NCI-H2196 treated with DMSO at 0.1 percent for 48 hours (cell line): ENCODE data around the gene MBD6.
"Not testable (repeated sequence)": the region's sequence is repeated elsewhere in the genome, so short reads cannot be mapped to it uniquely, and the experiment has no call there.

Experiments
- DNase-seq: peaks from one replicate; lab custom pipeline; 2025; ENCODE audit not compliant: unreplicated experiment; lab: John Stamatoyannopoulos, UW

Gene MBD6

GRCh38 chr12:57547288-57548012 lies 24.8 kb downstream of the MBD6 start:
- DNase-seq, result no peak

DNA sequence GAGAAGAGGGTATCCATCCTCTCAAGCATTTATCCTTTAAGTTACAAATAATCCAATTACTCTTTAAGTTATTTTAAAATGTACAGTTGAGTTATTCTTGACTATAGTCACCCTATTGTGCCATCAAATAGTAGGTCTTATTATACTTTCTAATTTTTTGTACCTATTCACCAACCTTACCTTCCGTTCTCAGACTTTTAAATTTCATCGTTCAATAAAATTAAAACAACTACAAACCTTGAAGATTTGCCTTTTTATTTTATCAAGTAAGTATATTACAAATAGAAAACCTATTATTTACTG lies 25.3 kb downstream of the MBD6 start:
- no peak for DNase-seq

- DNase-seq, result no peak
Observed at GRCh38 chr12:57548488-57548887, 25.9 kb downstream of the MBD6 start.

DNA sequence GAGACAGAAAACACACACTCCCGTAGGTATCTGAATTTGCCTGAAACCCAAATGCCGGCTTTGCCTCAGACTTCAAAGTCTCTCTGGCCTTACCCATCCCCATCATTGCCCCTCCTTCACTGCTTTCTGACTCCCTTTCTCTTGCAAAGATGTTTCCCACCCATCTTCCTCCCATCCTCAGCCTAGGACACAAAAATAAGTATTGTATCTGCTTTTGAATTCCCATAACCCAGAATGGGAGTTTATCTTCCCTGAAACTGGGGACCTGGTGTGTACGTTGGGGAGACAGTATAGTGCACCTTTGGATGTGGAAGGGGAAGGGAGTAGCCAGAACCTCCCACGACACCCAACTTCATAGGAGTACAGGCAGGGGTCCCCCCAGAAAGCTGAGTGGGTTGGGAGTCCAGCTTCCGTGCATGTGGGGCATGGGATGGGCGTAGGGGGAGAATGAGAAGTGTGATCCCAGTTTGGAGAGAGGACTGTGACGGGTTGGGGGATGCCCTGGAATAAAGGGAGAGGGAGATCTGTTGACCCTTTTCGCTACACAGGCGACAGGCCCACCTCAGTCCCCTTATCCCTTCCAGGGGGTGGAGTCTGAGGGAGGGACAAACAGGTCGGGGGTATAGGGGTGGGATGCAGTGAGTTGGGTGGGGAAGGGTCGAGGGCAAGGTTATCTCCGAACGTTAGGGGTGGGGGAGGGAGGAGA lies 26.7 kb downstream of the MBD6 start:
- no peak for DNase-seq

DNA sequence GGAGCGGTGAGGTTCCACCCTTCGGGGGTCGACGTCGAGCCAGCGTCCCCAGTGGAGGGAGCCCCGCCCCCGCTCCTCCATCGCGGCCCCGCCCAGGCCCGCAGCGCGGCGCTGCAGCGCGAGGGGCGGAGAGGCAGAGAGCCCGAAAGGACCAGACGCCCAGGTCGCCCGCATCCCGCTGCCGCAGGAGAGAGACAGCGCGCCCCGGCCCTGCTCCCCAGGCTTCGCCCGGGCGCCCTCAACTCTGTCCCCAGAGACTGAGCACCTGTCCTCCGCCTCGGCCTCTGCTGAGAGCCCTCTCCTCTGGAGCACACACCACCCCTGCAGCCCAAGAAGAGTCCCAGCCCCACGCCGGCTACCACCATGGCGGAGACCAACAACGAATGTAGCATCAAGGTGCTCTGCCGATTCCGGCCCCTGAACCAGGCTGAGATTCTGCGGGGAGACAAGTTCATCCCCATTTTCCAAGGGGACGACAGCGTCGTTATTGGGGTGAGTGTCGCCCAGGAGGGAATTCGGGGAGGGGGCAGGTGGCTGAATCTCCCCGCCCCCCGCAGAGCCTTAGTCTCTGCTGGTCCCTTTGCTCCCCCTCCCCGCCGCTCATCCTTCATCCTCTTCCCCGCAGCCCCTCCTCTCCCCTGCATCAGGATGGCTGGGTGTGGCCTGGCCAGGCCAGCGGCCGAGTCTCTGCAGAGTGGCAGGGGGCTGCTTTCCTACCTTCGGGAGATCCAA lies 27.5 kb downstream of the MBD6 start, which contains the start of gene KIF5A:
Gene KIF5A (plus strand): TSS at position 136 of the 732 bp plus-strand sequence. CDS start 228 bp downstream, at position 364.
- no peak for DNase-seq

- no peak for DNase-seq
Observed at GRCh38 chr12:57550641-57551549, 28.3 kb downstream of the MBD6 start.

GRCh38 chr12:57551637-57552305 lies 29.1 kb downstream of the MBD6 start:
- no peak for DNase-seq

DNA sequence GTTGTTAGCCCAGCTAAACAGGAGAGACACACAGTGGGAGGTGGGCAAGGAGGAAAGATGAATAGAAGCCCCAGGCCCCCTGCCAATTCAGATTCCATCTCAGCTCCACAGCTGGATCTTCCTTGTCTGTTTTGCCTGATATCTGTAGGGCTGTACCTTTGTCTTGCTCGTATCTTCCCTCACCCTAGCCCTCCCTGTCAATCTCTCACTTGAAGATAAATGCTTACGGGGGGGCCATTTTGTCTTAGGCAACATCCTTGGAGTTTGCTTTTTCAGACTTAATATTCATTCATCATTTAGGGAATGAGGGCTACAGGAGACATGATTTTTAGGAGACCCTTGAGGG lies 29.7 kb downstream of the MBD6 start:
- DNase-seq, result no peak

DNA sequence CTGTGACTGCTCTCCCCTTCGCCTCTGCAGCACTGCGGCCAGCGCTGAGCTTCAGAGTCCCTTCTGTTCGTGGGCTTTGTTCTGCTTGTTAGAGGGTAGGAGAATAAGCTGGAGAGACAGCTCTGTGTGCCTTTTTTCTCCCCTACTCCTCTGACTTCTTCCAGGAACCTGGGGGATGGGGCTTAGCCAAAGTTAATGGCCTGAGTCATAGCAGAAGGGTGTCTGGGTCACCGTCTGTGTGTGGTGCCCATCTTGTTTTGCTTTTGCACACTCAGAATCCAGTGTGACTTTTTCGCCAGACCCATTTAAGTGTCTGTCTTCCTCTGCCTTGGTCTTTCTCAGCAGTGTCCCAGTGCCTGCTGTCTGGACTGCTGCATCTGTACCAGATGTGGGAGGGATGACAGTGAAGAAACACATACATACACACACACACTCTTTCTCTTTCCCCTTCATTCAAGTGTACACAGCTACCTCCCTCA lies 30.2 kb downstream of the MBD6 start:
- no peak for DNase-seq

GRCh38 chr12:57553343-57554202 lies 30.9 kb downstream of the MBD6 start:
- no peak for DNase-seq

DNA sequence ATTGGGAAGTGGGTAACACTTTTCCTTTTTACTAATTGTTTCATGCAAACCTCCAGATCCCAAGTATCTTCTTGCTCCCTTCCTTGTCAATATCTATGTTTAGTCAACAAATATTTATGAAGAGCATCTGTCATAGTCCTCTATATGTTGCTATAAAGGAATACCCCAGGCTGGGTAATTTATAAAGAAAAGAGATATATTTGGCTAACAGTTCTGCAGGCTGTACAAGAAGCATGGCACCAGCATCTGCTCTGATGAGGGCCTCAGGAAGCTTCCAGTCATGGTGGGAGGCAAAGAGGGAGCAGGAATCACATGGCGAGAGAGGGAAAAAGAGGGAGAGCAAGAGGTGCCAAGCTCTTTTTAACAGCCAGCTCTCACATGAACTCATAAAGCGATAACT lies 31.8 kb downstream of the MBD6 start:
- no peak for DNase-seq

GRCh38 chr12:57554897-57555296 lies 32.3 kb downstream of the MBD6 start:
- DNase-seq, result no peak

- no peak for DNase-seq
Observed at GRCh38 chr12:57558864-57559263, 36.2 kb downstream of the MBD6 start.

- no peak for DNase-seq
Observed at GRCh38 chr12:57560516-57560915, 37.9 kb downstream of the MBD6 start.

DNA sequence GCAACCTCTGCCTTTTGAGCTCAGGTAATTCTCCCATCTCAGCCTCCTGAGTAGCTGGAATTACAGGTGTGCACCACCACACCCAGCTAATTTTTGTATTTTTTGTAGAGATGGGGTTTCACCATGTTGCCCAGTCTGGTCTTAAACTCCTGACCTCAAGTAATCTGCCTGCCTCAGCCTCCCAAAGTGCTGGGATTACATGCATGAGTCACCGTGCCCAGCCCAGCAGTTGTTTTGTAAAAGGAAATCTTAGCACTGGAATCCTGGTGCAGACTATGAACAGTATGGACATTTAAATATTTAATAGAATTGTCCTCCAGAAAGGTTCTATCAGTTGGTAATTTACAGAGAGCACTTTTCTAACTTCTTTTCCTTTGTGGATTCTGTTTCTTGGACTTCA lies 38.5 kb downstream of the MBD6 start:
- DNase-seq, result not testable (repeated sequence)

DNA sequence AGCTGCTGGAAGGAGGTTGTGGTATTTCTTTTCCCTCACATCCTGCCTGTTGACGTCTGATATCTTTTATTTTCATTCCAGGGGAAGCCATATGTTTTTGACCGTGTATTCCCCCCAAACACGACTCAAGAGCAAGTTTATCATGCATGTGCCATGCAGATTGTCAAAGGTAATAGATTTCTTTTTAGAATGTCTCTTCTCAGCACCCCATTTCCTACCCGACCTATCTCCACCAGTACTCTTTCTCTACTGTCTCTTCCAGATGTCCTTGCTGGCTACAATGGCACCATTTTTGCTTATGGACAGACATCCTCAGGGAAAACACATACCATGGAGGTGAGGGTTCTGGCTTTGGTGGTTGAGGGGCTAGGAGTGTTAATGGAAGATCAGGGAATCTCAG lies 40.7 kb downstream of the MBD6 start:
- no peak for DNase-seq

GRCh38 chr12:57564178-57564740 lies 41.6 kb downstream of the MBD6 start:
- no peak for DNase-seq

DNA sequence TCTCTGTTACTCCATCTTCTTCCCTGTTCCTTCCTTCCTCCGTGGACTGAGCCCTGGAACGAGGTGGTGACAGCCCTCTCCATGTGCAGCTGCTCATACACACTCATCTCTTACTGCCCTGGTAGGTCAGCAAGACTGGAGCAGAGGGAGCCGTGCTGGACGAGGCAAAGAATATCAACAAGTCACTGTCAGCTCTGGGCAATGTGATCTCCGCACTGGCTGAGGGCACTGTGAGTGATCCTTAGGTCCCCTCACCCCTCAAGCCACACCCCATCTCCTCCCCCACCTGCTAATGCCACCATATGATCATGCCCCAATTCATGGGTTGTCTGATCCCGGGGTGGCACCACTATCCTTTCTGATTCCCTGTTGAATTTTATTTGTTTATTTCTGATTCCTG lies 46.2 kb downstream of the MBD6 start:
- no peak for DNase-seq

- no peak for DNase-seq
Observed at GRCh38 chr12:57569858-57570257, 47.2 kb downstream of the MBD6 start.
